Measurements from ENCODE around the gene NEUROG3.
"Not testable (repeated sequence)": the region's sequence is repeated elsewhere in the genome, so short reads cannot be mapped to it uniquely, and the experiment has no call there.

NEUROG3 gene

GRCh38 chr10:69552268-69552667, 21.0 kb downstream of the NEUROG3 start:
- Histone ChIP-seq H3K9ac (ENCODE audit: low read length in 2 of 2) (no peak overlapping the region), H3K27ac (ENCODE audit: low read length) (no peak overlapping the region), H3K36me3 (ENCODE audit: control insufficient read depth in 2 of 2, insufficient read depth in 2 of 2, low read length in 2 of 2) (peaks cover 0 to 3% of the 10 kb centered on the region in 2 donors), H3K27me3 (ENCODE audit: control insufficient read depth in 1 of 2, insufficient read depth in 2 of 2, low read length in 2 of 2) (peaks cover 10 to 18% of the 10 kb centered on the region in 2 donors), H3K4me1 (ENCODE audit: control insufficient read depth, insufficient read depth, low read length) (no peaks in the 10 kb centered on the region), H3K4me3 (ENCODE audit: low read length in 2 of 2) (no peak overlapping the region), H3K9me3 (ENCODE audit: control insufficient read depth in 2 of 2, low read length in 2 of 2) (peaks cover 10 to 13% of the 10 kb centered on the region in 2 donors)

DNA sequence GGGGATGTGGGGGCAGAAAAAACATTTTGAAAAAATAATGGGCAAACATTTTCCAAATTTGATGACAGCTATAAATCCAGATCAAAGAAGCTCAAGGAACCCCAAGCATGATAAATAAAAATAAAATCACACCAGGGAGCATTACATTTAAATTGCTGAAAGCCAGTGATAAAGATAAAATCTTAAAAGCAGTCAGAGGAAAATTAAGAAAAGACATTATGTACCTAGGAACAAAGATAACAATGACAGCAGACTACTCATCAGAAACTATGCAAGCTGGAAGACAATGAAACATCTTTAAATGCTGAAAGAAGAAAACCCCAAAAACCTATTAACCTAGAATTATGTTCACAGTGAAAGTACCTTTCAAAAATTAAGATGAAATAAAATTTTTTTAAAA, 23.3 kb downstream of the NEUROG3 start:
- no peaks in the 10 kb centered on the region for H3K4me1 ChIP-seq (ENCODE audit: control insufficient read depth, insufficient read depth, low read length)
- H3K27me3 ChIP-seq (ENCODE audit: control insufficient read depth in 1 of 2, insufficient read depth in 2 of 2, low read length in 2 of 2) = peaks cover 2 to 12% of the 10 kb centered on the region in 2 donors
- H3K4me3 ChIP-seq (ENCODE audit: low read length in 2 of 2) = no peak overlapping the region
- H3K36me3 ChIP-seq (ENCODE audit: control insufficient read depth in 2 of 2, insufficient read depth in 2 of 2, low read length in 2 of 2) = peaks cover 0 to 4% of the 10 kb centered on the region in 2 donors
- peaks cover 10 to 13% of the 10 kb centered on the region in 2 donors for H3K9me3 ChIP-seq (ENCODE audit: control insufficient read depth in 2 of 2, low read length in 2 of 2)
- no peak overlapping the region for H3K27ac ChIP-seq (ENCODE audit: low read length)
- H3K9ac ChIP-seq (ENCODE audit: low read length in 2 of 2) = no peak overlapping the region

DNA sequence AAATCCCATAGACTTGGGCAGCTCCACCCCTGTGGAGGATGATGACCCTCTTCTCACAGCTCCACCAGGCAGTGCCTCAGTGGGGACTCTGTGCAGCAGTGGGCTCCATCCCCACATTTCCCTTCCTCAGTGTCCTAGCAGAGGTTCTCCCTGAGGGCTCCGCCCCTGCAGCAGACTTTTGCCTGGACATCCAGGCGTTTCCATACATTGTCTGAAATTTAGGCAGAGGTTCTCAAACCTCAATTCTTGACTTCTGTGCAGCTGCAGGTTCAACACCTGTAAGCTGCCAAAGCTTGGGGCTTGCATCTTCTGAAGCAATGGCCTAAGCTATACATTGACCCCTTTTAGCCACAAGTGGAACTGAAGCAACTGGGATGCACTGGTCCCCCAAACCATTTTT, 31.8 kb downstream of the NEUROG3 start:
- H3K36me3 ChIP-seq (ENCODE audit: control insufficient read depth in 2 of 2, insufficient read depth in 2 of 2, low read length in 2 of 2) = peaks cover 0 to 3% of the 10 kb centered on the region in 2 donors
- H3K27me3 ChIP-seq (ENCODE audit: control insufficient read depth in 1 of 2, insufficient read depth in 2 of 2, low read length in 2 of 2) = no peaks in the 10 kb centered on the region
- no peaks in the 10 kb centered on the region for H3K4me1 ChIP-seq (ENCODE audit: control insufficient read depth, insufficient read depth, low read length)
- H3K27ac ChIP-seq (ENCODE audit: low read length) = no peak overlapping the region
- H3K9me3 ChIP-seq (ENCODE audit: control insufficient read depth in 2 of 2, low read length in 2 of 2) = peaks cover 0 to 3% of the 10 kb centered on the region in 2 donors
- no peak overlapping the region for H3K9ac ChIP-seq (ENCODE audit: low read length in 2 of 2)
- H3K4me3 ChIP-seq (ENCODE audit: low read length in 2 of 2) = no peak overlapping the region

DNA sequence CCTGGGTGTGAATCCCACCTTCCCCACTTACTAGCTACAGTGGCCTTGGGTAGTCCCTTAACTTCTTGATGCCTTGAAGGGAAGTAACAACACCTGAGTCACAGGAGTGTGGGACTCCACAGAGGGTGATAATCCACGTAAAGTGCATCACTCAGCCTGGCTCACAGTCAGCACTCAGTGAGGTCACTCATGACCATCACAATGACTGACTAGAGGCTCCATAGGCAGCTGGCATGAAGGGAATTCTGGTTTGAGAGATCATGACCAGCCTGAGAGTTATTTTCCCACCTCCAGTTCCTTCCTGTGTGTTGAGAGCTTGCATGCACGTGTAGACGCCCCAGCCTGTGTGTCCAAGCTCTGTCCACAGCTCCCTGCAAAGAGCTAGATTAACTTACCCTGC, 34.8 kb downstream of the NEUROG3 start:
- Histone ChIP-seq H3K9ac (ENCODE audit: low read length in 2 of 2) (no peak overlapping the region), H3K9me3 (ENCODE audit: control insufficient read depth in 2 of 2, low read length in 2 of 2) (peaks cover 0 to 3% of the 10 kb centered on the region in 2 donors), H3K36me3 (ENCODE audit: control insufficient read depth in 2 of 2, insufficient read depth in 2 of 2, low read length in 2 of 2) (peaks cover 0 to 2% of the 10 kb centered on the region in 2 donors), H3K27me3 (ENCODE audit: control insufficient read depth in 1 of 2, insufficient read depth in 2 of 2, low read length in 2 of 2) (no peaks in the 10 kb centered on the region), H3K4me1 (ENCODE audit: control insufficient read depth, insufficient read depth, low read length) (no peaks in the 10 kb centered on the region), H3K4me3 (ENCODE audit: low read length in 2 of 2) (no peak overlapping the region), H3K27ac (ENCODE audit: low read length) (no peak overlapping the region)

- Histone ChIP-seq H3K27ac (ENCODE audit: low read length) (no peak overlapping the region), H3K9me3 (ENCODE audit: control insufficient read depth in 2 of 2, low read length in 2 of 2) (peaks cover 0 to 3% of the 10 kb centered on the region in 2 donors), H3K27me3 (ENCODE audit: control insufficient read depth in 1 of 2, insufficient read depth in 2 of 2, low read length in 2 of 2) (no peaks in the 10 kb centered on the region), H3K36me3 (ENCODE audit: control insufficient read depth in 2 of 2, insufficient read depth in 2 of 2, low read length in 2 of 2) (no peaks in the 10 kb centered on the region), H3K4me3 (ENCODE audit: low read length in 2 of 2) (no peak overlapping the region), H3K9ac (ENCODE audit: low read length in 2 of 2) (no peak overlapping the region), H3K4me1 (ENCODE audit: control insufficient read depth, insufficient read depth, low read length) (no peaks in the 10 kb centered on the region)
These were observed 35.8 kb downstream of the NEUROG3 start for GRCh38 chr10:69537449-69537848.

GRCh38 chr10:69536521-69536920, 36.7 kb downstream of the NEUROG3 start:
- not testable (repeated sequence) for H3K4me1 ChIP-seq (ENCODE audit: control insufficient read depth, insufficient read depth, low read length); H3K4me3 ChIP-seq (ENCODE audit: low read length in 2 of 2); H3K27me3 ChIP-seq (ENCODE audit: control insufficient read depth in 1 of 2, insufficient read depth in 2 of 2, low read length in 2 of 2); H3K9me3 ChIP-seq (ENCODE audit: control insufficient read depth in 2 of 2, low read length in 2 of 2); H3K9ac ChIP-seq (ENCODE audit: low read length in 2 of 2); H3K36me3 ChIP-seq (ENCODE audit: control insufficient read depth in 2 of 2, insufficient read depth in 2 of 2, low read length in 2 of 2); H3K27ac ChIP-seq (ENCODE audit: low read length)

DNA sequence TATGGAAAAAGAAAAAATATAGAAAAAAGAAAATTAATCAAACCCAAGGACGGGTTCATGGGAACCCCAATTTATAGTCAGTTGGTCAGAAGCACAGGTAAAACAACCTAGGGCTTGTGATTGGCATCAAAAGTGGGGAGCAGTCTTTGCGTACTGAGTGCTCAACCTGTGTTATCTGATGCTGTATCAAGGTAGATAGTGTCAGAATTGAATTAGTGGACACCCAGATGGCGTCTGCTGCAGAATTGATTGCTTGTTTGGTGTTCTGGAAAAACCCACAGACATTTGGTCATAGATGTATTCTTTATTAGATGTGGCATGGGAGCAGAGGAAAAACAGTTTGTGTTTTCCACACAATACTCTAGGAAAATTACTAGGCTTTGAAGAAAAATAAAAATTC, 39.6 kb downstream of the NEUROG3 start:
- Histone ChIP-seq H3K4me1 (ENCODE audit: control insufficient read depth, insufficient read depth, low read length) (no peaks in the 10 kb centered on the region), H3K27me3 (ENCODE audit: control insufficient read depth in 1 of 2, insufficient read depth in 2 of 2, low read length in 2 of 2) (no peaks in the 10 kb centered on the region), H3K9ac (ENCODE audit: low read length in 2 of 2) (no peak overlapping the region), H3K9me3 (ENCODE audit: control insufficient read depth in 2 of 2, low read length in 2 of 2) (no peaks in the 10 kb centered on the region), H3K36me3 (ENCODE audit: control insufficient read depth in 2 of 2, insufficient read depth in 2 of 2, low read length in 2 of 2) (no peaks in the 10 kb centered on the region), H3K4me3 (ENCODE audit: low read length in 2 of 2) (no peak overlapping the region), H3K27ac (ENCODE audit: low read length) (no peak overlapping the region)

GRCh38 chr10:69527961-69528360, 45.3 kb downstream of the NEUROG3 start:
- H3K27me3 ChIP-seq (ENCODE audit: control insufficient read depth in 1 of 2, insufficient read depth in 2 of 2, low read length in 2 of 2) = no peaks in the 10 kb centered on the region
- H3K36me3 ChIP-seq (ENCODE audit: control insufficient read depth in 2 of 2, insufficient read depth in 2 of 2, low read length in 2 of 2) = no peaks in the 10 kb centered on the region
- no peak overlapping the region for H3K27ac ChIP-seq (ENCODE audit: low read length)
- no peak overlapping the region for H3K9ac ChIP-seq (ENCODE audit: low read length in 2 of 2)
- H3K4me1 ChIP-seq (ENCODE audit: control insufficient read depth, insufficient read depth, low read length) = no peaks in the 10 kb centered on the region
- H3K4me3 ChIP-seq (ENCODE audit: low read length in 2 of 2) = no peak overlapping the region
- H3K9me3 ChIP-seq (ENCODE audit: control insufficient read depth in 2 of 2, low read length in 2 of 2) = no peaks in the 10 kb centered on the region
